H1 (cell line): ENCODE results near the gene PDGFB. TPM values are rescaled to one million over a fixed set of nuclear protein-coding genes. Genes with fewer than 3 reads are reported as not detected.

ENCODE experiments used
- CTCF ChIA-PET: fragments of 300-600 bp; sonication (Branson Sonifier 250); formaldehyde crosslinking; loops from one replicate; lab custom pipeline; 2021; ENCODE audit not compliant: partially characterized antibody; lab: Charles Lee
- POLR2A ChIA-PET: fragments of 300-600 bp; sonication (Branson Sonifier 250); formaldehyde crosslinking; loops from one replicate; lab custom pipeline; 2021; ENCODE audit warnings: inconsistent platforms; ENCODE audit not compliant: partially characterized antibody; lab: Charles Lee
- DNase-seq, 2 experiments: peaks; one replicate each; pipeline versions ENCODE4 v3.0.0 to v3.0.0-alpha.2; 2010 to 2022; ENCODE audit warnings: low spot score in 2 of 2, low read depth in 1 of 2, mixed read lengths in 1 of 2
- FAIRE-seq: peaks from 2 replicates; lab custom pipeline; 2011; peaks lifted over from hg19 to GRCh38; lab: Jason Lieb, UNC
- H2AFZ ChIP-seq: 2 replicates; pipeline ENCODE4 v1.8.1; 2012; ENCODE audit warnings: low read length, inconsistent platforms
- H2AK5ac ChIP-seq: 2 replicates; pipeline ENCODE4 v1.6.1; 2013; ENCODE audit warnings: low read depth, low read length
- H2BK120ac ChIP-seq: replicated peaks from 2 replicates; pipeline ENCODE3; 2013; ENCODE audit warnings: low read depth, low read length, inconsistent platforms
- H2BK12ac ChIP-seq: 2 replicates; pipeline ENCODE4 v1.6.1; 2013; ENCODE audit warnings: low read depth, low read length
- H2BK15ac ChIP-seq: 2 replicates; pipeline ENCODE4 v1.6.1; 2013; ENCODE audit warnings: low read length
- H2BK20ac ChIP-seq: 2 replicates; pipeline ENCODE4 v1.6.1; 2013; ENCODE audit warnings: low read length
- H2BK5ac ChIP-seq: 2 replicates; pipeline ENCODE4 v1.6.1; 2013; ENCODE audit warnings: low read depth, low read length
- H3K14ac ChIP-seq: 2 replicates; pipeline ENCODE4 v1.6.1; 2013; ENCODE audit warnings: inconsistent platforms; ENCODE audit not compliant: insufficient read length
- H3K18ac ChIP-seq: 2 replicates; pipeline ENCODE4 v1.6.1; 2013; ENCODE audit warnings: low read length; ENCODE audit errors: extremely low read depth
- H3K23ac ChIP-seq: 2 replicates; pipeline ENCODE4 v1.6.1; 2013; ENCODE audit warnings: inconsistent platforms; ENCODE audit not compliant: insufficient read length
- H3K23me2 ChIP-seq: 2 replicates; pipeline ENCODE4 v1.6.1; 2013; ENCODE audit warnings: low read depth, low read length
- H3K27ac ChIP-seq: 2 replicates; pipeline ENCODE4 v1.6.1; 2011; ENCODE audit warnings: low read depth, low read length, inconsistent platforms
- H3K27me3 ChIP-seq, 4 experiments: replicated peaks in 1 of 4; 1 replicate in 1 of 4; 2 replicates in 3 of 4; pipeline versions ENCODE4 v1.6.1 to v1.8.1; 2011 to 2013; ENCODE audit warnings: low read length in 3 of 4, mild to moderate bottlenecking in 3 of 4, inconsistent platforms in 2 of 4, mixed read lengths in 2 of 4, moderate library complexity in 1 of 4; ENCODE audit not compliant: control insufficient read depth in 3 of 4, insufficient read depth in 3 of 4; ENCODE audit errors: extremely low read depth in 1 of 4
- H3K36me3 ChIP-seq, 4 experiments: 2 replicates each; pipeline versions ENCODE4 v1.6.1 to v1.8.1; 2011 to 2013; ENCODE audit warnings: mild to moderate bottlenecking in 4 of 4, low read length in 3 of 4, moderate library complexity in 2 of 4, control low read depth in 1 of 4, inconsistent platforms in 1 of 4; ENCODE audit not compliant: insufficient read depth in 4 of 4, control insufficient read depth in 2 of 4
- H3K4ac ChIP-seq: replicated peaks from 2 replicates; pipeline ENCODE3; 2013; ENCODE audit warnings: low read length, low read depth, mixed read lengths, inconsistent platforms; ENCODE audit not compliant: insufficient read length
- H3K4me1 ChIP-seq, 4 experiments: replicated peaks in 1 of 4; 1 replicate in 1 of 4; 2 replicates in 3 of 4; pipeline versions ENCODE4 v1.6.1 to v1.8.1; 2011 to 2013; ENCODE audit warnings: low read length in 3 of 4, inconsistent platforms in 2 of 4, mixed read lengths in 1 of 4; ENCODE audit not compliant: insufficient read depth in 4 of 4, control insufficient read depth in 3 of 4
- H3K4me2 ChIP-seq, 2 experiments: 2 replicates each; pipeline versions ENCODE4 v1.6.1 to v1.8.1; 2011 to 2013; ENCODE audit warnings: low read depth in 2 of 2, low read length in 2 of 2, control low read depth in 1 of 2, inconsistent platforms in 1 of 2, mild to moderate bottlenecking in 1 of 2; ENCODE audit not compliant: insufficient read depth in 1 of 2
- H3K4me3 ChIP-seq, 4 experiments: fragments of 200-600, 300-600 bp in 1 of 4; sonication (generic), shearing (Covaris generic), sonication (Bioruptor Twin) in 1 of 4; 2 replicates each; pipeline versions ENCODE4 v1.5.1 to v1.8.1; 2011 to 2016; ENCODE audit warnings: low read length in 4 of 4, low read depth in 3 of 4, control low read depth in 2 of 4, inconsistent platforms in 2 of 4, mild to moderate bottlenecking in 2 of 4, mixed read lengths in 1 of 4, moderate library complexity in 1 of 4; ENCODE audit not compliant: insufficient read depth in 2 of 4; ENCODE audit errors: extremely low read depth in 1 of 4
- H3K56ac ChIP-seq: replicated peaks from 2 replicates; pipeline ENCODE3; 2013; ENCODE audit warnings: low read depth, mild to moderate bottlenecking, mixed read lengths, low read length, inconsistent platforms; ENCODE audit not compliant: insufficient read length
- H3K79me1 ChIP-seq: 2 replicates; pipeline ENCODE4 v1.6.1; 2013; ENCODE audit warnings: low read depth, low read length, control low read depth
- H3K79me2 ChIP-seq, 2 experiments: 2 replicates each; pipeline versions ENCODE4 v1.6.1 to v1.8.1; 2012 to 2013; ENCODE audit warnings: low read length in 2 of 2, mild to moderate bottlenecking in 2 of 2, inconsistent platforms in 1 of 2; ENCODE audit not compliant: insufficient read depth in 2 of 2, control insufficient read depth in 1 of 2
- H3K9ac ChIP-seq, 4 experiments: replicated peaks in 1 of 4; 1 replicate in 1 of 4; 2 replicates in 3 of 4; pipeline versions ENCODE4 v1.6.1 to v1.8.1; 2011 to 2013; ENCODE audit warnings: low read depth in 3 of 4, low read length in 3 of 4, control low read depth in 2 of 4, mild to moderate bottlenecking in 2 of 4, moderate library complexity in 2 of 4, inconsistent platforms in 1 of 4; ENCODE audit errors: extremely low read depth in 1 of 4
- H3K9me3 ChIP-seq, 2 experiments: 2 replicates each; pipeline versions ENCODE4 v1.6.1 to v1.8.1; 2012 to 2013; ENCODE audit warnings: mild to moderate bottlenecking in 2 of 2, moderate library complexity in 2 of 2, control low read depth in 1 of 2, inconsistent platforms in 1 of 2, low read depth in 1 of 2, low read length in 1 of 2, mixed read lengths in 1 of 2; ENCODE audit not compliant: insufficient read depth in 2 of 2
- H4K20me1 ChIP-seq, 2 experiments: replicated peaks in 1 of 2; 2 replicates each; pipeline versions ENCODE3 to v1.8.1; 2011 to 2013; ENCODE audit warnings: inconsistent platforms in 2 of 2, low read length in 2 of 2, mild to moderate bottlenecking in 1 of 2; ENCODE audit not compliant: insufficient read depth in 2 of 2, control insufficient read depth in 1 of 2
- H4K5ac ChIP-seq: 2 replicates; pipeline ENCODE4 v1.6.1; 2013; ENCODE audit warnings: low read length, low read depth, mixed read lengths, inconsistent platforms; ENCODE audit not compliant: insufficient read length
- H4K8ac ChIP-seq: 2 replicates; pipeline ENCODE4 v1.8.0; 2013; ENCODE audit warnings: mild to moderate bottlenecking, moderate library complexity, low read length, inconsistent platforms; ENCODE audit not compliant: insufficient read depth; ENCODE audit errors: extremely low read depth
- H4K91ac ChIP-seq: replicated peaks from 2 replicates; pipeline ENCODE3; 2013; ENCODE audit warnings: low read length, mixed read lengths, inconsistent platforms; ENCODE audit not compliant: insufficient read length
- BRCA1 ChIP-seq: IDR thresholded peaks from 2 replicates; pipeline ENCODE4 v1.6.1; 2012; ENCODE audit warnings: low read depth, low read length, improper control_type of control experiment
- HDAC2 ChIP-seq, 2 experiments: fragments of 300-600 bp in 1 of 2; sonication (generic) in 1 of 2; IDR thresholded peaks; 2 replicates each; pipeline ENCODE4 v1.6.1; 2011 to 2012; ENCODE audit warnings: low read depth in 2 of 2, low read length in 2 of 2, mild to moderate bottlenecking in 2 of 2, moderate library complexity in 2 of 2, borderline replicate concordance in 1 of 2, inconsistent platforms in 1 of 2
- MAFK ChIP-seq: IDR thresholded peaks from 2 replicates; pipeline ENCODE4 v1.6.1; 2012; ENCODE audit warnings: low read depth, mild to moderate bottlenecking, improper control_type of control experiment, low read length
- POLR2AphosphoS5 ChIP-seq: IDR thresholded peaks from 2 replicates; pipeline ENCODE4 v1.6.1; 2011; ENCODE audit warnings: low read depth, low read length
- RAD21 ChIP-seq, 2 experiments: IDR thresholded peaks in 1 of 2; conservative IDR thresholded peaks in 1 of 2; 2 replicates each; pipeline ENCODE4 v1.6.1; 2011; ENCODE audit warnings: low read depth in 2 of 2, low read length in 2 of 2, improper control_type of control experiment in 1 of 2, inconsistent platforms in 1 of 2, mild to moderate bottlenecking in 1 of 2, moderate library complexity in 1 of 2
- SAP30 ChIP-seq: fragments of 300-600 bp; sonication (generic); IDR thresholded peaks from 2 replicates; pipeline ENCODE4 v1.7.1; 2012; ENCODE audit warnings: low read length, moderate library complexity, mild to moderate bottlenecking, inconsistent platforms; ENCODE audit not compliant: insufficient read depth, insufficient replicate concordance
- WGBS, 2 experiments: shearing (Covaris generic) in 1 of 2; methylation state at CpG; one replicate each; pipeline versions ENCODE4 v1.1.6 to v1.1.7; 2013 to 2015; ENCODE audit warnings: low lambda C conversion rate in 2 of 2, mixed read lengths in 2 of 2, inconsistent platforms in 1 of 2, low coverage in 1 of 2, missing lambda C conversion rate in 1 of 2; ENCODE audit not compliant: insufficient replicate concordance in 2 of 2, insufficient coverage in 1 of 2, insufficient read length in 1 of 2; ENCODE audit errors: extremely low coverage in 1 of 2, missing lambda C conversion rate in 1 of 2; 5-methylcytosine and 5-hydroxymethylcytosine counted together
- polyA plus RNA-seq, 7 experiments: library from polyadenylated mRNA; depleted of rRNA in 3 of 7; stranded (reverse) in 5 of 7; unstranded in 2 of 7; fragments of >200 nt in 5 of 7; fragments of 200-250 nt in 2 of 7; gene quantifications; 1 replicate in 5 of 7; 2 replicates in 1 of 7; 4 replicates in 1 of 7; pipeline versions ENCODE4 v1.2.1 to v1.2.3, GENCODE V29; 2011 to 2013; ENCODE audit warnings: missing spikeins in 2 of 7, mixed read lengths in 2 of 7
- total RNA-seq: library from RNA; stranded (reverse); fragmentation: NEBNext Ultra II Directional; extraction: Animal tissue kit (Norgen Biotek cat#: 25700); gene quantifications from 2 replicates; pipeline ENCODE4 v1.2.1, GENCODE V29; 2021
- TF ChIP-seq, protein P1 (sequence below): IDR thresholded peaks from 2 replicates; pipeline ENCODE4 v1.6.1; 2012; ENCODE audit warnings: inconsistent platforms
- TF ChIP-seq, protein P2 (sequence below): IDR thresholded peaks from 2 replicates; pipeline ENCODE4 v1.6.1; 2012; ENCODE audit warnings: low read length, inconsistent platforms

The PDGFB gene
- total and polyA plus RNA-seq, 2 of the 8 experiments (the other 6 are each of a cell fraction or from before 2014, with no cell fraction given): 3.9 to 8.5 TPM

DNA sequence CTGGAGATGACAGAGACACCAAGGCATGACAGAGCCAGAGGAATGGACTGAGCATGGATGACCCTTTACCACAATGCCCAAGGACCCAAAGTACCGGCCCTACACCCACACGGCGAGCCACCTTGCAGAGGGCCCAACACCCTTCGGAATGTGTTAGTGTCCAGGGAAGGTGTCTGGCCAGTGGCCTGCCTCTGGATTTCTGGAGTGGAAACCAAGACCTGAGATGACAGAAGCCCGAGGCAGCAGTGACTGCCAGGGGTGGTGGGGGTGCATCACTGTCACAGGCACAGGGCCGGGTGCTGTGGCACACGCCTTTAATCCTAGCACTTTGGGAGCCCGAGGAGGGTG lies 28.7 kb downstream of the PDGFB start:
- H2AK5ac ChIP-seq: peak overlapping the region; percentile 66; the same call in 1 of the 2 replicates
- no peak overlapping the region for H3K27ac ChIP-seq
- H3K23ac ChIP-seq: no peak overlapping the region
- H3K4me1 ChIP-seq: peaks cover 15 to 30% (median 20%) of the 10 kb centered on the region in 4 experiments
- DNase-seq: no peak
- H3K9ac ChIP-seq: no peak overlapping the region
- no peak overlapping the region for H3K4me2 ChIP-seq
- no peaks in the 10 kb centered on the region for H3K79me2 ChIP-seq
- H3K14ac ChIP-seq: no peak overlapping the region
- H3K79me1 ChIP-seq: no peaks in the 10 kb centered on the region
- TF ChIP-seq MAFK (no peak), POLR2AphosphoS5 (no peak), HDAC2 (IDR thresholded peaks at IDR 0.05; ENCODE audit: borderline replicate concordance in 1 of 2, low read depth in 2 of 2, low read length in 2 of 2) (no peak), RAD21 (IDR thresholded peaks at IDR 0.05 in 1 of 2, conservative IDR thresholded peaks at IDR 0.05 in 1 of 2; ENCODE audit: low read depth in 2 of 2, low read length in 2 of 2) (no peak), SAP30 (no peak), BRCA1 (no peak)
- TF ChIP-seq, protein P1, sequence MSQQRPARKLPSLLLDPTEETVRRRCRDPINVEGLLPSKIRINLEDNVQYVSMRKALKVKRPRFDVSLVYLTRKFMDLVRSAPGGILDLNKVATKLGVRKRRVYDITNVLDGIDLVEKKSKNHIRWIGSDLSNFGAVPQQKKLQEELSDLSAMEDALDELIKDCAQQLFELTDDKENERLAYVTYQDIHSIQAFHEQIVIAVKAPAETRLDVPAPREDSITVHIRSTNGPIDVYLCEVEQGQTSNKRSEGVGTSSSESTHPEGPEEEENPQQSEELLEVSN: no peak
- TF ChIP-seq, protein P2, sequence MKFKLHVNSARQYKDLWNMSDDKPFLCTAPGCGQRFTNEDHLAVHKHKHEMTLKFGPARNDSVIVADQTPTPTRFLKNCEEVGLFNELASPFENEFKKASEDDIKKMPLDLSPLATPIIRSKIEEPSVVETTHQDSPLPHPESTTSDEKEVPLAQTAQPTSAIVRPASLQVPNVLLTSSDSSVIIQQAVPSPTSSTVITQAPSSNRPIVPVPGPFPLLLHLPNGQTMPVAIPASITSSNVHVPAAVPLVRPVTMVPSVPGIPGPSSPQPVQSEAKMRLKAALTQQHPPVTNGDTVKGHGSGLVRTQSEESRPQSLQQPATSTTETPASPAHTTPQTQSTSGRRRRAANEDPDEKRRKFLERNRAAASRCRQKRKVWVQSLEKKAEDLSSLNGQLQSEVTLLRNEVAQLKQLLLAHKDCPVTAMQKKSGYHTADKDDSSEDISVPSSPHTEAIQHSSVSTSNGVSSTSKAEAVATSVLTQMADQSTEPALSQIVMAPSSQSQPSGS: no peak
- peak overlapping the region; percentile 61 for H2BK120ac ChIP-seq
- no peaks in the 10 kb centered on the region for H4K20me1 ChIP-seq
- H2BK12ac ChIP-seq: peak overlapping the region; percentile 99
- H4K5ac ChIP-seq: no peak overlapping the region
- ChIA-PET POLR2A (interaction anchor here (0.8 to 6.1 kb wide), 14 partner anchors 11 to 103 kb away, joined by 3 to 79 read pairs (median 12); partner anchors contain the start of gene RPL3), CTCF (interaction anchor here (0.6 to 4.1 kb wide), 23 partner anchors 9 to 362 kb away, joined by 3 to 35 read pairs (median 5); no protein-coding TSS in a partner anchor)
- no peaks in the 10 kb centered on the region for H3K36me3 ChIP-seq
- no peaks in the 10 kb centered on the region for H3K9me3 ChIP-seq
- H2AFZ ChIP-seq: no peak overlapping the region
- H4K8ac ChIP-seq: peak overlapping the region; percentile 71; the same call in 1 of the 2 replicates
- no peak overlapping the region for H3K4me3 ChIP-seq
- H3K27me3 ChIP-seq: no peaks in the 10 kb centered on the region
- H3K18ac ChIP-seq: peak overlapping the region; percentile 83
- 96% methylated on average over 8 of the region's 8 CpGs; no CpG with 5 or more reads in 1 of the 2 experiments for WGBS, 2 experiments
- no peak overlapping the region for H3K56ac ChIP-seq
- no peak for FAIRE-seq
- peaks cover 8% of the 10 kb centered on the region; the same call in 1 of the 2 replicates for H3K23me2 ChIP-seq
- H4K91ac ChIP-seq: peak overlapping the region; percentile 88
- peak overlapping the region; percentile 99; the same call in 1 of the 2 replicates for H2BK5ac ChIP-seq
- no peak overlapping the region for H3K4ac ChIP-seq
- H2BK15ac ChIP-seq: peak overlapping the region; percentile 31; the same call in 1 of the 2 replicates
- H2BK20ac ChIP-seq: peak overlapping the region; percentile 90; the same call in 1 of the 2 replicates
